GM12873 (cell line): ENCODE results near the gene SFN.

Experiments used
- CTCF ChIP-seq: IDR thresholded peaks from 2 replicates; pipeline ENCODE4 v1.5.1; 2012; ENCODE audit warnings: low read depth, mild to moderate bottlenecking, moderate library complexity, low read length, control low read depth; ENCODE audit not compliant: insufficient read depth; ENCODE audit errors: missing control alignments

Gene SFN

GRCh38 chr1:26882696-26883463 is 19.9 kb downstream of the SFN start:
- no peak for TF ChIP-seq CTCF

GRCh38 chr1:26887125-26887524 is 24.2 kb downstream of the SFN start:
- peak; percentile 54 for TF ChIP-seq CTCF

GRCh38 chr1:26888231-26888630 is 25.3 kb downstream of the SFN start:
- TF ChIP-seq CTCF = no peak

DNA sequence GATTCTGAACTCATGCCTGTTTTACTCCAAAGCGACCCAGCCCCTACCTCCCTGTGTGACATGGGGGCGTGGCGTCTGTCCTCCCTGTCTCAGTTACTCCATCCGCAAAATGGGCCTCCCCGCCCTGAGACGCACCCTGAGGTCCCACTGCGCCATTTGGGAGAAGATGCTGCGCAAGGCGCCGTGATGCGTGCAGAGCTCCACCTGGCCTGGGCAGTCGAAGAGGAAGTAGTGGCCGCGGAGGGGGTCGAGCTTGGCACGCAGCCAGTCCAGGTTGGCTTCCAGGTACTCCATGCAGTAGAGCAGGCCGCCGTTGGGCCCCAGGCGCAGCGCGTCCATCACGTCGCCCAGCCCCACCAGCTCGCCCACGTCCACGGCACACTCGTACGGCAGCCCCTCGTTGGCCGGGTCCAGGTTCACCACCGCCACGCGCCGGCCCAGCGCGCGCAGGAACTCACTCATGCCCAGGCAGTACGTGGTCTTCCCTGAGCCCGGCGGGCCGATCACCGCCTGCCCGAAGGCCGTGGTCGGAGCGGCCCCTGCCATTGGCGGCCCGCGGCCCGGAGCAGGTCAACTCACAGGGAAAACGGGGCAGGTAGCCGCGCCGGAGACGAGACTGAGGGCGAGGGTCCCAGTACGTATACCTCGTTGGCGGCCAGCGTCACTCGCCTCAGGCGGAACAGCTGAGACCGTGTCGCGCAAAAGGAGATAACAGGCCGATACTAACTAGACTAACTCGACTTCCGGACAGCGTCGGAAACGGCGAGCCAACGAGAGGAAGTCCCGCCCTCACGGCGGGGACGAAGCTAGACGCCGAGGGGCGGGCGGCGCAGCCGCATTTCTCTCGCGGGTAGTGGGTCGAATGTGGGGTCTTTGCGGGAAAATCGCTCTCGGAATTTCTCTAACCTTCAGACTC is 26.9 kb downstream of the SFN start, which contains the start of gene GPN2:
Gene GPN2 (minus strand): TSS at position 733 of the 916 bp plus-strand sequence. CDS start 187 bp downstream, at position 546.
- no peak for TF ChIP-seq CTCF

- no peak for TF ChIP-seq CTCF
Measured at GRCh38 chr1:26890467-26890796, 27.5 kb downstream of the SFN start.

DNA sequence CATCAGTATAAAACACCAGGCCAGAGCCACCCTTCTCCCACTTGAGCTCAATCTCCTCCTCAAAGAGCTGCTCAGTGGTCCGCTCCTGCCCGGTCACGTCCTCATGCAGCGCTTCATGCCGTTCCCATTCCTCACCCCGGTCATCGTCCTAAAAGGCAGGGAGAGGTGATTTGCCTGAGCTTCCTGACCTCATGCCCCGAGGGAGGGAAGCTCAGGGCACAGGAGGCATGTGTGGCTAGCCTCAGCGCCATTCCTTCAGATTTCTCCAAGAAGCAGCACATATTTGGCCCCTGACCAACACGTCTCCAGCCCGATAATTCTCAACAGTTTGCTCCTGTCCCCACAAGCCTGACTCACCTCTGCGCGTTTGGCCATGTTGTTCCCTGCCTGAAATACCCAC is 31.3 kb downstream of the SFN start:
- no peak for TF ChIP-seq CTCF

DNA sequence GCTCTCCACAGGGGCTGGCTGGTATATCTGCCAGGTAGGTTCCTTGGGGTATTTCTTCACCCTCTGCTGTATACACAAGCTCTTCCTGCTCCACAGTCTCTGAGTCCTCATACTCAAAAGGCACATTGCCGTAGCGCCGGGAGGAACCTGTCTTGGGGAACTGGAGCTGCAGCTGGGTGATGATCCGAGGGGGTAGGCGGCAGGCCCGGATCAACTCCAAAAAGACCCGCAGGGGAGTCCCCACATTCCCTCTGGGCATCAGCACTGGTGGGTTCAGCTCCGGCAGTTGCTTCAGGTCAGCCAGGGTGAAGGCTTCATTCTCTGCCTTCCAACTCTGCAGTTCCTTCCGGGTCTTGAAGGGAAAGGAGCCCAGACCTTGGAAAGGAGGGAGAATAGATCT is 34.4 kb downstream of the SFN start:
- TF ChIP-seq CTCF = no peak
